Neutrophil (primary cell): ENCODE measurements around the gene ECHDC3.

Experiments used
- H3K27ac ChIP-seq: fragments of 200-600 bp; sonication (generic); 2 replicates; pipeline ENCODE4 v1.5.1; 2016; ENCODE audit warnings: mild to moderate bottlenecking, moderate library complexity
- H3K27me3 ChIP-seq: fragments of 200-600 bp; sonication (generic); 2 replicates; pipeline ENCODE4 v1.6.0; 2016; ENCODE audit warnings: mild to moderate bottlenecking
- H3K36me3 ChIP-seq: fragments of 200-600 bp; sonication (generic); 2 replicates; pipeline ENCODE4 v1.5.1; 2017
- H3K4me1 ChIP-seq, 2 experiments: fragments of 200-600 bp in 1 of 2; sonication (generic) in 1 of 2; 1 replicate in 1 of 2; 2 replicates in 1 of 2; pipeline versions ENCODE4 v1.5.1 to v1.6.1; 2013 to 2016; ENCODE audit warnings: low read depth in 1 of 2, low read length in 1 of 2, mild to moderate bottlenecking in 1 of 2, moderate library complexity in 1 of 2; ENCODE audit not compliant: control insufficient read depth in 1 of 2, insufficient read depth in 1 of 2
- H3K4me3 ChIP-seq, 2 experiments: fragments of 200-600 bp in 1 of 2; sonication (generic) in 1 of 2; 1 replicate in 1 of 2; 2 replicates in 1 of 2; pipeline ENCODE4 v1.5.1; 2013 to 2016; ENCODE audit warnings: low read depth in 1 of 2, low read length in 1 of 2, mild to moderate bottlenecking in 1 of 2, moderate library complexity in 1 of 2
- H3K9me3 ChIP-seq: fragments of 200-600 bp; sonication (generic); 2 replicates; pipeline ENCODE4 v1.5.1; 2016
- TF ChIP-seq, protein P1 (sequence below): fragments of 200-600 bp; sonication (generic); IDR thresholded peaks from 2 replicates; pipeline ENCODE4 v1.5.1; 2016; ENCODE audit warnings: antibody characterized with exemption

ECHDC3 gene

DNA sequence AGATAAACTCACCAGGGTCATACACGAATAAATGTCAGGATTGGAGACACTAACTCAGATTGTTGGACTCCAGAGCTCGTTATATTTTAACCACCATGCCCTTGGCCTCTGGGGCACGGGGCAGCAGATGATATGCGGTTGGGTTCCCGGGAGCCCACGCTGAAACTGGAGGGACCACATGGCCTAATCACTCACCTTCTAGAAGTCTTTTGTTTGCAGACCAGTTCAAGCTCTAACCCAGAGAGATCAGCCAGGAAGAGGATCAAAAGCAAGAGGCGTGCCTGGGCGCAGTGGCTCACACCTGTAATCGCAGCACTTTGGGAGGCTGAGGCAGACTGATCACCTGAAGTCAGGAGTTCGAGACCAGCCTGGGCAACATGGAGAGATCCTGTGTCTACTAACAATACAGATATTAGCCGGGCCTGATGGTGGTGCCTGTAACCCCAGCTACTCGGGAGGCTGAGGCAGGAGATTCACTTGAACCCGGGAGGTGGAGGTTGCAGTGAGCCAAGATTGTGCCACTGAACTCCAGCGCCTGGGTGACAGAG, 42.6 kb upstream of the ECHDC3 start:
- no peaks in the 10 kb centered on the region for H3K9me3 ChIP-seq
- no peaks in the 10 kb centered on the region for H3K36me3 ChIP-seq
- H3K4me1 ChIP-seq = peaks cover 12% of the 10 kb centered on the region in 2 experiments
- H3K27ac ChIP-seq = peak overlapping the region; percentile 30
- TF ChIP-seq, protein P1, sequence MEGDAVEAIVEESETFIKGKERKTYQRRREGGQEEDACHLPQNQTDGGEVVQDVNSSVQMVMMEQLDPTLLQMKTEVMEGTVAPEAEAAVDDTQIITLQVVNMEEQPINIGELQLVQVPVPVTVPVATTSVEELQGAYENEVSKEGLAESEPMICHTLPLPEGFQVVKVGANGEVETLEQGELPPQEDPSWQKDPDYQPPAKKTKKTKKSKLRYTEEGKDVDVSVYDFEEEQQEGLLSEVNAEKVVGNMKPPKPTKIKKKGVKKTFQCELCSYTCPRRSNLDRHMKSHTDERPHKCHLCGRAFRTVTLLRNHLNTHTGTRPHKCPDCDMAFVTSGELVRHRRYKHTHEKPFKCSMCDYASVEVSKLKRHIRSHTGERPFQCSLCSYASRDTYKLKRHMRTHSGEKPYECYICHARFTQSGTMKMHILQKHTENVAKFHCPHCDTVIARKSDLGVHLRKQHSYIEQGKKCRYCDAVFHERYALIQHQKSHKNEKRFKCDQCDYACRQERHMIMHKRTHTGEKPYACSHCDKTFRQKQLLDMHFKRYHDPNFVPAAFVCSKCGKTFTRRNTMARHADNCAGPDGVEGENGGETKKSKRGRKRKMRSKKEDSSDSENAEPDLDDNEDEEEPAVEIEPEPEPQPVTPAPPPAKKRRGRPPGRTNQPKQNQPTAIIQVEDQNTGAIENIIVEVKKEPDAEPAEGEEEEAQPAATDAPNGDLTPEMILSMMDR = no peak
- H3K27me3 ChIP-seq = peaks cover 7% of the 10 kb centered on the region
- H3K4me3 ChIP-seq = no peak overlapping the region

DNA sequence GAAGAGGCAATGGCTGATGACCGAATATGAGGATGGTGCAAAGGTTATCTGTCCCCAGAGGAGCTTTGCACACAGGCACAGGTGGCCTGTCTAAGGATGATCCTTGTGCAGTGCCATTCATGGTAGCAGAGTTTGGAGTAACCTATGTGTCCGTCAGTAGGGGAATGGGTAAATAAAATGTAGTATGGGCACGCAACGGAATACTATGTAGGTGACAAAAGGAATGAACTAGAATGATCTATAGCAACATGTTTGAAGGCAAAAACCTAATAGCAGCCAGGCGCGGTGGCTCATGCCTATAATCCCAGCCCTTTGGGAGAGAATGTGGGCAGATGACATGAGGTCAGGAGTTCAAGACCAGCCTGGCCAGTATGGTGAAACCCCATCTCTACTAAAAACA, 41.6 kb upstream of the ECHDC3 start:
- Histone ChIP-seq H3K9me3 (no peaks in the 10 kb centered on the region), H3K27me3 (peaks cover 8% of the 10 kb centered on the region), H3K4me3 (no peak overlapping the region), H3K27ac (no peak overlapping the region), H3K4me1 (peaks cover 12% of the 10 kb centered on the region in 2 experiments), H3K36me3 (no peaks in the 10 kb centered on the region)
- TF ChIP-seq, protein P1 = no peak

DNA sequence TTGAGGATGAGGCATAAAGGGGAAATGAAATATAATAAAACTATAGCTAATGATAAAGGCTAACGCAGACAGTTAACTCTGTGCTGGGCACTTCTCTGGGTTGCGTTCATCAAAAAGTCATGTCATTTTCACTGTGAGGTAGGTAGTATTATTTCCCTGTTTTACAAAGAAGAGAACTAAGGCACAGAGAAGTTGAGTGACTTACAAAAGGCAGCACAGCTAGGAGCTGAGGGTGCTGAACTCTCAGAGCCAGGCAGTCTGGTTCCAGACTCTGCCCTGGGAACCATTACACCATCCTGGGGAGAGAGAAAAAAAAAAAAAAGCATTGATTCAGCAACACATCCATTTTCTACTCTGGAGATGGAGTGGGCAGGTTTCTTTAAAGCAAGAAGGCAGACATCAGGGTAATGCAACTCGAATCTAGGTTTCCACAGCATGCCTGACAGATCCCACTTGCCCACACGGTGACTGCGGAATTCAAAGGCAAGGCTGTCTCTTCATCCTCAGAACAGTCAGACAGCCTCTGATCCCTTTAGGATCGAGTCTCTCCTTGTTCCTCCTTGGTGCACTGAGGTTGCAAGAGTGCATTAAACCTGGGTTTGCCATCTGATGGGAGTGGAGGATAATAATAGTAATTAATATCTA, 40.6 kb upstream of the ECHDC3 start:
- Histone ChIP-seq H3K4me1 (peaks cover 12% of the 10 kb centered on the region in 2 experiments), H3K27ac (no peak overlapping the region), H3K4me3 (no peak overlapping the region), H3K36me3 (no peaks in the 10 kb centered on the region), H3K9me3 (no peaks in the 10 kb centered on the region), H3K27me3 (peaks cover 6% of the 10 kb centered on the region)
- TF ChIP-seq, protein P1 = no peak

DNA sequence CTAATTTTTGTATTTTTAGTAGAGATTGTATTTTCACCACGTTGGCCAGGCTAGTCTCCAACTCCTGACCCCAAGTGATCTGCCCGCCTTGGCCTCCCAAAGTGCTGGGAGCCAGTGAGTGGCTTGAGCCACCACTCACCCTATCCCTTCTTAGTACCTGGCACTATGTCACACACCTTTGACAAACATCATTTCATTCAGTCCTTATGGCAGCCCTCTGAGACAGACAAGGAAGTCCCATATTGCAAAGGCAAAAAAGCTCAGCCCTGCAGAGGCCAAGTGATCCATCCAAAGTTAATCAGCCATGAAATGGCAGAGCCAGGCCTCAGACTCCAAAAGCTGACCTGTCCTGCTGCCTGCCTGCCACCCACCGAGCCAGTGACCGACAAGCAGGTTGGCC, 39.9 kb upstream of the ECHDC3 start:
- Histone ChIP-seq H3K9me3 (no peaks in the 10 kb centered on the region), H3K4me3 (no peak overlapping the region), H3K4me1 (peaks cover 12% of the 10 kb centered on the region in 2 experiments), H3K27ac (no peak overlapping the region), H3K27me3 (peaks cover 6% of the 10 kb centered on the region), H3K36me3 (no peaks in the 10 kb centered on the region)
- TF ChIP-seq, protein P1 = no peak

DNA sequence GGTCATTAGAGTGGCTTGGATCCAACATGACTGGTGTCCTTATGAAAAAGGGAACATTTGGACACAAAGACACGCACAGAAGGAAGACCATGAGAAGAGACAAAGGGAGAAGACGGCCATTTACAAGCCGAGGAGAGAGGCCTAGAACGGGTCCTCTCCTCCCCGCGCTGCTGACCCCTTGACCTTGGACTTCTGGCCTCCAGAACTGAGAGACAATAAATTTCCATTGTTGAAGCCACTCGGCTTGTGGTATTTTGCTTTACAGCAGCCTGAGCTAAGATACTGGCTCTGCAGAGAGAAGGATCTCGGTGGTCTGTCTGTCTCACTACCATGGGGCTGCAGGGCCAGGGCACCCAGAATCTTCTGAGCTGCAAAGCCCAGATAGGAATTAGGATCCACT, 38.1 kb upstream of the ECHDC3 start:
- TF ChIP-seq, protein P1 = no peak
- Histone ChIP-seq H3K4me1 (peaks cover 5 to 7% of the 10 kb centered on the region in 2 experiments), H3K4me3 (no peak overlapping the region), H3K27me3 (peaks cover 6% of the 10 kb centered on the region), H3K36me3 (no peaks in the 10 kb centered on the region), H3K9me3 (no peaks in the 10 kb centered on the region), H3K27ac (no peak overlapping the region)
